HG03108 (cell line): ENCODE measurements around the gene ITM2A.

Source experiments
- ATAC-seq: cut with Tn5 transposase; IDR thresholded peaks from one replicate; pipeline ENCODE4 v1.9.1; 2021; ENCODE audit warnings: moderate library complexity; ENCODE audit not compliant: unreplicated experiment

The ITM2A gene

GRCh38 chrX:79325263-79325958 is 41.7 kb downstream of the ITM2A start:
- no peak for ATAC-seq
